GM13976 (cell line): ENCODE data around the gene CASP14.
"Not testable (repeated sequence)": the region's sequence is repeated elsewhere in the genome, so short reads cannot be mapped to it uniquely, and the experiment has no call there.

Source experiments
- DNase-seq: peaks from one replicate; pipeline ENCODE4 v3.0.0; 2012; ENCODE audit warnings: low spot score
- in situ Hi-C: fragments of 300-500 bp; cut with MboI; formaldehyde crosslinking; loops from one replicate; pipeline ENCODE4 v1.12.0; 2022; ENCODE audit warnings: low sequenced_read_pairs, mixed read lengths, inconsistent platforms; ENCODE audit not compliant: unreplicated experiment
- TF ChIP-seq, protein P1 (sequence below): IDR thresholded peaks from 2 replicates; pipeline ENCODE4 v1.5.1; 2012; ENCODE audit warnings: borderline replicate concordance, mild to moderate bottlenecking; ENCODE audit not compliant: insufficient read depth; ENCODE audit errors: extremely low read depth, missing control alignments, control extremely low read depth

Gene CASP14

DNA sequence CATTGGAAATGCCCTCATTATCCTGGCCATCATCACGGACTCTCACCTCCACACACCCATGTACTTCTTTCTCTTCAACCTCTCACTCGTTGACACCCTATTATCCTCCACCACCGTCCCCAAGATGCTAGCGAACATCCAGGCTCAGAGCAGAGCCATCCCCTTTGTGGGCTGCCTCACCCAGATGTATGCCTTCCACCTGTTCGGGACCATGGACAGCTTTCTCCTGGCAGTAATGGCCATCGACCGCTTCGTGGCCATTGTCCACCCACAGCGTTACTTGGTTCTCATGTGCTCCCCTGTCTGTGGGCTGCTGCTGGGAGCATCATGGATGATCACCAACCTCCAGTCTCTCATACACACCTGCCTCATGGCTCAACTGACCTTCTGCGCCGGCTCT lies 37.9 kb downstream of the CASP14 start:
- no peak for DNase-seq
- in situ Hi-C loops, result no loop called here
- TF ChIP-seq, protein P1, sequence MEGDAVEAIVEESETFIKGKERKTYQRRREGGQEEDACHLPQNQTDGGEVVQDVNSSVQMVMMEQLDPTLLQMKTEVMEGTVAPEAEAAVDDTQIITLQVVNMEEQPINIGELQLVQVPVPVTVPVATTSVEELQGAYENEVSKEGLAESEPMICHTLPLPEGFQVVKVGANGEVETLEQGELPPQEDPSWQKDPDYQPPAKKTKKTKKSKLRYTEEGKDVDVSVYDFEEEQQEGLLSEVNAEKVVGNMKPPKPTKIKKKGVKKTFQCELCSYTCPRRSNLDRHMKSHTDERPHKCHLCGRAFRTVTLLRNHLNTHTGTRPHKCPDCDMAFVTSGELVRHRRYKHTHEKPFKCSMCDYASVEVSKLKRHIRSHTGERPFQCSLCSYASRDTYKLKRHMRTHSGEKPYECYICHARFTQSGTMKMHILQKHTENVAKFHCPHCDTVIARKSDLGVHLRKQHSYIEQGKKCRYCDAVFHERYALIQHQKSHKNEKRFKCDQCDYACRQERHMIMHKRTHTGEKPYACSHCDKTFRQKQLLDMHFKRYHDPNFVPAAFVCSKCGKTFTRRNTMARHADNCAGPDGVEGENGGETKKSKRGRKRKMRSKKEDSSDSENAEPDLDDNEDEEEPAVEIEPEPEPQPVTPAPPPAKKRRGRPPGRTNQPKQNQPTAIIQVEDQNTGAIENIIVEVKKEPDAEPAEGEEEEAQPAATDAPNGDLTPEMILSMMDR, result no peak

DNA sequence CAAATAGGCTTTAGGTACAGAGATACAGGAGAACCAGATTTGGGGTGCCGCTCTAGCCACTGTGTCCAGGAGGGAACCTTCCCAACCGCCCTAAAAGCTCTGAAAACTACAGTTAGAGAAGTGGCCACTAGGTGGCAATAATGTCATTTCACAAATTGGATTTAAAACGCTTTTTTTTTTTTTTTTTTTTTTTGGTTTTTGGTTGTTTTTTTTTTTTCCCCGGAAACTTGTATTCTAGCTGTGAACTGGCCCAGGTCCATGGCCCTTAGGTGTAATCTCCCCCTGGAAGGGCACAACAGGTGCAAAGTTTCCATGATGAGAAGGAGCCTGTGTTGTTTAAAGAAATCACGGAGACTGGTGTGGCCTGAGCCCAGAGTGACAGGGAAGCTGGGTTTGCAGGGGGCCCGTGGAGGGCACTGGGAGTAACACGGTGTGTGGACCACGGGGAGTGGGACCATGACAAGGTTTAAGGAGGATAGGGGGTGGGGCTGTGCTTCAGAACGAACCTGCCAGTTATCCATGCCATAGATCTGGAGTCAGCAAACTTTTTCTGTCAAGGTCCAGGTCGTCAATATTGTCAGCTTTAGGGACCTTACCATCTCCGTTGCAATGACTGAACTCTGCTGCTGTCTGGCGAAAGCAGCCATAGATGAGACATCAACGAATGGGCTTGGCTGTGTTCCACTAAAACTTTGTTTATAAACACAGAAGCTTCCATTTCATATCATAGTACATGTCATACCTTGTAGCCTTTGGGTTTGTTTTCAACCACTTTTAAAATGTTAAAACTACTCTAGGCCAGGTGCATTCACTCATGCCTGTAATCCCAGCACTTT lies 42.9 kb downstream of the CASP14 start:
- TF ChIP-seq, protein P1, result peak; percentile 46
- in situ Hi-C loops, result no loop called here
- peak; percentile 63 for DNase-seq

DNA sequence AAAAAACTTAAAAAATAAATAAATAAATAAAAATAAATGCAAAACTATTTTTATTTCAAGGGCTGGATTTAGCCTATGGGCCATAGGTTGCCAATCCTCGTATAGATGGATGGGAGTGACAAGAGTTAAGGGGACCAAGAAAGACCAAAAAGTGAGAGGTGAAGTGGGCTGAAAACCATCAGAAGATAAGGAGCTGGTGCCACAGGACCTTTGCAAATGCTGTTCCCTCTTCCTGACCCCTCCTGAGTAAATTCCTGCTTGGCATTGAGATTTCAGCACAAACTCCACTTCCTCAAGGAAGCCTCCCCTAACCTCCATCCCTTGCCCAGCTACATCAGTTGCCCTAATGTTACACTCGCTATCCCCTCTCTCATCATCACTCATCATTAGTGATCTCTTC lies 43.7 kb downstream of the CASP14 start:
- TF ChIP-seq, protein P1, result no peak
- in situ Hi-C loops, result no loop called here

DNA sequence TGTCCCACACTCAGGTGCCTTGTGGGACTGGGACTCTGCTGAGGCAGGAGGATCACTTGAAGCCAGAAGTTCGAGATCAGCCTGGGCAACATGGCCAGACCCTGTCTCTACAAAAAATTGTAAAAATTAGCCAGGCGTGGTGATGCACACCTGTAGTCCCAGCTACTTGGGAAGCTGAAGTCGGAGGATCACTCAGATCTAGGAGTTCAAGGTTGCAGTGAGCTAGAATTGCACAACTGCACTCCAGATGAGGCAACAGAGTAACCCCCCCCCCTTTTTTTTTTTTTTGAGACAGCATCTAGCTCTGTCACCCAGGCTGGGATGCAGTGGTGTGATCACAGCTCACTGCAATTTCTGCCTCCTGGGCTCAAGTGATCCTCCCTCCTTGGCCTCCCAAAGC lies 46.9 kb downstream of the CASP14 start:
- in situ Hi-C loops, result no loop called here
- TF ChIP-seq, protein P1, result no peak
- no peak for DNase-seq

More for the DNA sequence above, 43.7 kb downstream of the CASP14 start:
- DNase-seq, result no peak

DNA sequence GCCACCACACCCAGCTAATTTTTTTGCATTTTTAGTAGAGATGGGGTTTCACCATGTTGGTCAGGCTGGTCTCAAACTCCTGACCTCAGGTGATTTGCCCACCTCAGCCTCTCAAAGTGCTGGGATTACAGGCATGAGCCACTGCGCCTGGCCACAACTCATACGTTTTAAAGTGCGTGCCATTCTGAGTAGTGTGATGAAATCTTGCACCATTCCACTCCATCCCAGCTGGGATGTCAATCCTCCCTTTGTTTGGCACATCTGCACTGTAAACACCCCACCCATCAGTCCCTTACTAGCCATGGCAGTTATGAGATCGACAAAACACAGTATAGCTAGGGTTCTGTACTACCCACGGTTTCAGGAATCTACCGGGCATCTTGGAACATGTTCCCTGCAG lies 48.7 kb downstream of the CASP14 start:
- in situ Hi-C loops, DNase-seq: not testable (repeated sequence)

DNA sequence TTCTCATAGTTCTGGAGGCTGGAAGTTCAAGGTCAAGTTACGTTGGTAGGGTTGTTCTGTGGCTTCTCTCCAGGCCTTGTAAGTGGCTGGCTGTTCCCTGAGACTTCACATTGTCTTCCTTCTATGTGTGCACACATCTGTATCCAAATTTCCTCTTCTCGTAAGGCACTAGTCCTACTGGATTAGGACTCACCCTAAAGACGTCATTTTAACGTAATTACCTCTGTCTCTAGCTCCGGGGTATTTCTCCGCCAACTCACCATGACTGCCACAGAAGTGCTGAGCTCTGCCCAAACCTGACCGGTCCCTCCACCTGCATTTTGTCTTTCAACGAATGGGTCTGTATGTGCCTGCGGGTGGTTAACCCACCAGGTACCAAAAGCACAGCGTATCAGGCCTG lies 49.2 kb downstream of the CASP14 start:
- TF ChIP-seq, protein P1, result no peak
- in situ Hi-C loops, result no loop called here
- no peak for DNase-seq

DNA sequence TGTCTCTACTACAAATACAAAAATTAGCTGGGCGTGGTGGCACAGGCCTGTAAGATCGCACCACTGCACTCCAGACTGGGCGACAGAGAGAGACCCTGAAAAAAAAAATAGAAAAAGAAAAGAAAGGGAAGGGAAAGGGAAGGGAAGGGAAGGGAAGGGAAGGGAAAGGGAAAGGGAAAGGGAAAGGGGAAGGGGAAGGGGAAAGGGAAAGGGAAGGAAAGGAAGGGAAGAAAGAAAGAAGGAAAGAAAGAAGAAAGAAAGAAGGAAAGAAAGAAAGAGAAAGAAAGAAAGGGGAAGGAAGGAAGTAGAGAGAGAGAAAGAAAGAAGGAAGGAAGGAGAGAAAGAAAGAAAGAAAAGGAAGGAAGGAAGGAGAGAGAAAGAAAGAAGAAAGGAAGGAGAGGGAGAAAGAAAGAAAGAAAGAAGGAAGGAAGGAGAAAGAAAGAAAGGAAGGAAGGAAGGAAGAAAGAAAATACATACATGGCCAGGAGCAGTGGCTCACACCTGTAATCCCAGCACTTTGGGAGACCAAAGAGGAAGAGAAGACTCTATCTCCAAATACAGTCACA lies 49.8 kb downstream of the CASP14 start:
- DNase-seq, result no peak
- TF ChIP-seq, protein P1, result no peak
- in situ Hi-C loops, result no loop called here
